T-helper 2 cell treated with Interferon-gamma antibody and Interleukin-4, amounts not matched to agents 5 μg/mL and 100 μg/mL, for 36 hours (primary cell): ENCODE measurements around the gene SNAI1.
"Not testable (repeated sequence)": the region's sequence is repeated elsewhere in the genome, so short reads cannot be mapped to it uniquely, and the experiment has no call there.

Source experiments
- DNase-seq: peaks from one replicate; pipeline ENCODE4 v3.0.0; 2021; ENCODE audit warnings: low spot score
- H3K27ac Mint-ChIP-seq: one replicate; pipeline ENCODE4 v1.8.0; 2021; ENCODE audit warnings: mild to moderate bottlenecking, mixed read lengths
- H3K27me3 Mint-ChIP-seq: one replicate; pipeline ENCODE4 v1.8.0; 2021; ENCODE audit warnings: low read depth, mixed read lengths
- H3K36me3 Mint-ChIP-seq: one replicate; pipeline ENCODE4 v1.8.0; 2021; ENCODE audit warnings: low read depth, mixed read lengths
- H3K4me1 Mint-ChIP-seq: one replicate; pipeline ENCODE4 v1.8.0; 2021; ENCODE audit warnings: low read depth, mixed read lengths
- H3K4me3 Mint-ChIP-seq: one replicate; pipeline ENCODE4 v1.8.0; 2022; ENCODE audit warnings: mild to moderate bottlenecking, moderate library complexity, mixed read lengths
- H3K9me3 Mint-ChIP-seq: one replicate; pipeline ENCODE4 v1.8.0; 2021; ENCODE audit warnings: mixed read lengths

SNAI1 gene

DNA sequence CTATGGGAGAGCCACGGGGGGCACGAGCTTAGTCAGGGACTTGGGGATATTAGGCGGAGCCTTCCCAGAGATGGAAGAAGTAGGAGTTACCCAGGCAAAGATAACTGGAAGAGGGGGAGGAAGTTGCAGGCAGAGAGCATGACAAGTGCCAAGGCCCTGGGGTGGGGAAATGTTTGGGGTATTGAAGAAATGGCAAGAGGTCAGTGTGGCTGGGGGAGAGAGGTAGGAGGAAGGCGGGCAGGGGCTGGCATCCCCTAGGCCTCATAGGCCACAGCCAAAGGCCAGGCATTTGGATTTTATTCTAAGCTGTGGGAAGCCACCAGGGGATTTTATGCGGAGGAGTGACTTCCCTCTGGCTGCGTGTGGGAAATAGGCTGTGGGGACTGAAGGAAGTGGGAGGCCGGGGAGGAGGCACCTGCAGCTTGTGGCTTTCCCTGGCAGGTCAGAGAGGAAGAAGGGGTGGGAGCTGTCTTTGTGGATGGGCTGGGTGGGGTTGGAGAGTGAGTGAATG is 22.7 kb downstream of the SNAI1 start:
- DNase-seq: no peak

DNA sequence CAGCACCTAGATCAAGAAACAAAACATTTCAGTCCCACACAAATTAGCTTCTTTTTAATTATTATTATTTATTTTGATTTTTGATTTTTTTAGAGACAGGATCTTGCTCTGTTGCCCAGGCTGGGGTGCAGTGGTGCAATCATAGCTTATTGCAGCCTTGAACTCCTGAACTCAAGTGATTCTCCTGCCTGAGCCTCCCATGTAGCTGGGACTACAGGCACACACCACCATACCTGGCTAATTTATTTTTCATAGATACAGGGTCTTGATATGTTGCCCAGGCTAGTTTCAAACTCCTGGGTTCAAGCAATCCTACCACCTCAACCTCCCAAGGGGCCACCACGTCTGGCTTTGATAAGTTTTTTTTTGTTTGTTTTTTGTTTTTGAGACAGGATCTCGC is 24.6 kb downstream of the SNAI1 start:
- H3K4me3 Mint-ChIP-seq: no peak overlapping the region
- H3K27ac Mint-ChIP-seq: peak overlapping the region; percentile 12
- H3K27me3 Mint-ChIP-seq: peaks cover 3% of the 10 kb centered on the region
- H3K4me1 Mint-ChIP-seq: peaks cover 19% of the 10 kb centered on the region
- no peaks in the 10 kb centered on the region for H3K9me3 Mint-ChIP-seq
- no peaks in the 10 kb centered on the region for H3K36me3 Mint-ChIP-seq
- no peak for DNase-seq

More for the DNA sequence above, 22.7 kb downstream of the SNAI1 start:
- Mint-ChIP-seq H3K4me1 (peaks cover 17% of the 10 kb centered on the region), H3K27me3 (peaks cover 3% of the 10 kb centered on the region), H3K27ac (no peak overlapping the region), H3K36me3 (no peaks in the 10 kb centered on the region), H3K4me3 (no peak overlapping the region), H3K9me3 (no peaks in the 10 kb centered on the region)

DNA sequence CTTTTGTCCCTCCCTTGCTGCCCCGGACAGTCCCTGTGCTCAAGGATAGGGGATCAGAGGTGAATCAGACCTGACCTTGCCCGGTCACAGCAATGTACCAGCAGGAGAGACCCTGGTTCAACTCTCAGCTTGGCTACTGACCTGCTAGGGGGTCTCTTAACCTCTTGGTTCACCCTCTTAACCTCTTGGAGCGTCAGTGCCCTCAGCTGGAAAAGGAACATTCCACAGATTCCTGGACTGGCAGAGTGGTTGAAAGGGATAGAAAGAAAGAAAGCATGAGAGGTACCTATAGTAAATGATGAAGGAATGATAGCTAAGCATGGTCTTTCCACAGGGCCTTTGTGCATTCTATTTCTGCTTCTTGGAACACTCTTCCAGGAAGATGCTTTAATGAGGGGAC is 25.2 kb downstream of the SNAI1 start:
- Mint-ChIP-seq H3K36me3 (no peaks in the 10 kb centered on the region), H3K27ac (no peak overlapping the region), H3K4me1 (peaks cover 22% of the 10 kb centered on the region), H3K27me3 (peaks cover 3% of the 10 kb centered on the region), H3K4me3 (no peak overlapping the region), H3K9me3 (no peaks in the 10 kb centered on the region)
- DNase-seq: no peak

DNA sequence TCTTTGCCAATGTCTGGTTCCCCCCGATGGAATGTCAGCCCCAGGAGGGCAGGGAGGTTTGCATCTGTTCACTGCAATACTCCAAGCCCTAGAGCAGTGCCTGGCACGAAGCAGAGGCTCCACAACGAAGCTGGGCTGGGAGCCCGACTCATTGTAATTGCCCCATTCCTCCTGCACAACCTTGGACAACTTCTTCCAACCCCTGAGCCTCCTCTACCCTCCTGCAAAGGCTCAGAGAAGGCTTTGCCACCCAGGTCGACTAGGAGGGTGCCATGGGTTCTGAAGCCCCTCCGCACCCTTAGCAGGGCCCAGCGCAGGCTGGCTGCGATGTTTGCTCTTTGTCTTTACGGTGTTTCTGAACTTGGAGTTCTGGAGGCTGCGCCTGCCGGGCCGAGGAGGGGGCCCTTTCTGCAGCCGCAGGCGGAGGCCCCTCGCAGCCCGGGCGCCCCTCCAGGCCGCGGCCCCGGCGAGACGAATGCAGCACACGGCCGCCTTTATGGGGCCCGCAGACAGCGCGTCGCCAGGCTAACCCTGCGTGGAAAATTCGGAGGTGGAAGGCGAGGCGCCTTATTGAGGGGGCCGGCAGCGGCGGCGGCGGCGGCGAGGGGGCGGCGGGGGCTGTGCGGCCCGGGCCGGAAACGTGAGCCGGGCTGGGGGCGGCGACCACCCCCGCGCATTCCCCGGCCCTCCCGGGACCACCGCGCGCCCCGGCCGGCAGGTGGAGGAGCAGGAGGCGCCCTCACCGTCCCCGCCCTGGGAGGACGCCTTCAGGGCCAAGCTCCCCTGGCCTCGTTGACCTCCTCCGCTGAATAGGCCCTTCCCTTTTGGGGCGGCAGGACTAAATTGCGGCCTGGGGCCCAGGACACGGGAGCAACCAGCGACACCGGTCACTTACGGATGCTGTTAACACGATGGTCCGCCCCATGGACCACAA is 27.0 kb downstream of the SNAI1 start:
- no peak for DNase-seq
- no peak overlapping the region for H3K27ac Mint-ChIP-seq
- H3K4me3 Mint-ChIP-seq: no peak overlapping the region
- H3K4me1 Mint-ChIP-seq: peaks cover 15% of the 10 kb centered on the region
- H3K36me3 Mint-ChIP-seq: no peaks in the 10 kb centered on the region
- no peaks in the 10 kb centered on the region for H3K9me3 Mint-ChIP-seq
- H3K27me3 Mint-ChIP-seq: peaks cover 3% of the 10 kb centered on the region

DNA sequence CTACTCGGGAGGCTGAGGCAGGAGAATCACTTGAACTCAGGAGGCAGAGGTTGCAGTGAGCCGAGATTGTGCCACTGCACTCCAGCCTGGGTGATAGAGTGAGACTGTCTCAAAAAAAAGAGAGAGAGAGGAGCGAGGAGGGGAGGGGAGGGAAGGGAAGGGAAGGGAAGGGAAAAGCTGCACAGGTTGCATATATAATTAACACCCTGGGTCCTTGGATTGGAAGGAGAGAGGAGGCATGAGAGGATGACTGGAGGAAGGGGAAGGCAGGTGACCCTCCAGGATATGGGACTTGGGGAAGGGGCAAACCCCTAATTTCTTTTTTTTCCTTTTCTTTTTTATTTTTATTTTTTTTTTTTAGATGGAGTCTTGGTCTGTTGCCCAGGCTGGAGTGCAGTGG is 28.8 kb downstream of the SNAI1 start:
- H3K9me3 Mint-ChIP-seq, H3K36me3 Mint-ChIP-seq, DNase-seq, H3K27ac Mint-ChIP-seq, H3K27me3 Mint-ChIP-seq, H3K4me1 Mint-ChIP-seq, H3K4me3 Mint-ChIP-seq: not testable (repeated sequence)

DNA sequence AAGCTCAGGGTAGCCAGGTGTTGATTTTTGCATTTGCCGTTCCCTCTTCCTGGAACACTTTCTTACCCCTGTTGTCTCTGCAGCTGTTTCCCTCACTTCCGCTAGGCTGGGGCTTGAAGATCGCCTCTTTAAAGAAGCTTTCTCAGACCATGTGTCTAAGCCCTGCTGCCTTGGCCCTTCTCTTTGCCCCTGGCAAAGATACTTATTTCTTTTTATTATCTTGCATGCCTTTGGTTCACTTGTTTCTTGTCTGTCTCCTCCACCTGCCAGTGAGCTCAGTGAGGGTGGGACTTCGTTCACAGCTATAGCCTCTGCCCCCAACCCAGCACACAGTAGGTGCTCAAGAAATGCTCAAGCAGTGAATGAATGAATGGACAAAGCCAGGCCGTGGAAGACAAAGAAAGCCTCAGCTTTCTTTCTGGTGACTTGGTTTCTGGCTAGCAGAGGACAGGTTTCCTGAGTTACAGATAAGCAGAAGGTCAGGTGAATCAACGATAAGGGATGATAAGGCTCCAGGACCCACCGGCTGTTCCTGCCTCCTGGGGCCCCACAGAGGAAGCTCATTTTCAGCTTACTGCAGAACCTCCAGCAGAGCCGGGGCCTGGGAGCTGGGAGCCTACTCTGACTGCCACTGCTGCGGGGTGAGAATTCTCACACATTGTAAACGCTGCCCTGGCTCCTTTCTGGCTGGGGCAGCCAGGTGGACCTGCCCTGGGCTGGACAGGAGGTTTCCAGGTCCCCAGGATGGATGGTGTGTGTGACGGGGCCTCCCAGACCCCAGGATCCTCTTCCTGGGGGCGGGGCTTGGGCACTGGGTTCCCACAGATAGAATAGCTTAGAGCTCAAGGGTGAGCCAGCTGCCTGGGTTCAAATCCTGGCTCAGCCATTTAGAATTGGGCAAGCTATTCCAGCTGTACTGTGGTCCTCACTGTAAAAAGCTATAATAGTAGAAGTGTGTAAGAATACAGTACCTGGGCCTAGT is 29.8 kb downstream of the SNAI1 start:
- Mint-ChIP-seq H3K4me1 (peaks cover 5% of the 10 kb centered on the region), H3K27me3 (peaks cover 3% of the 10 kb centered on the region), H3K4me3 (no peak overlapping the region), H3K36me3 (no peaks in the 10 kb centered on the region), H3K27ac (no peak overlapping the region), H3K9me3 (no peaks in the 10 kb centered on the region)
- DNase-seq: no peak

DNA sequence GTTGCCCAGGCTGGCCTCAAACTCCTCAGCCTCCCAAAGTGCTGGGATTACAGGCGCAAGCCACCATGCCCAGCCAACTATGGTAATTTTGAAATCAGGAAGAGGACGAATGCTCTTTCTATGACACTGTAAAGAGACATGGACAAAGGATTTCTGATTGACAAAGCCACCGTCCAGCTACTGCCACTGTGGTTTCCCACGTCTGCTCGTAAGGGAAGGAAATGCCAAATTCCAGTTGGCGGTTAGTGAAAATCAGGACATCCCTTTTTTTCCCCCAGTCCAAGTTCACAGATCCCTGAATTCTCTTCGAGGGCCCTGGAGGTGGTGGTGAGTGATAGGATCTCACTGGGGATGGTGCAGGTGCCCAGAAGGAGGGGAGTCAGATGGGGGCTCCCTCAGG is 31.2 kb downstream of the SNAI1 start:
- Mint-ChIP-seq H3K27ac (no peak overlapping the region), H3K4me1 (peaks cover 5% of the 10 kb centered on the region), H3K36me3 (no peaks in the 10 kb centered on the region), H3K27me3 (peaks cover 3% of the 10 kb centered on the region), H3K4me3 (no peak overlapping the region), H3K9me3 (no peaks in the 10 kb centered on the region)
- DNase-seq: no peak

DNA sequence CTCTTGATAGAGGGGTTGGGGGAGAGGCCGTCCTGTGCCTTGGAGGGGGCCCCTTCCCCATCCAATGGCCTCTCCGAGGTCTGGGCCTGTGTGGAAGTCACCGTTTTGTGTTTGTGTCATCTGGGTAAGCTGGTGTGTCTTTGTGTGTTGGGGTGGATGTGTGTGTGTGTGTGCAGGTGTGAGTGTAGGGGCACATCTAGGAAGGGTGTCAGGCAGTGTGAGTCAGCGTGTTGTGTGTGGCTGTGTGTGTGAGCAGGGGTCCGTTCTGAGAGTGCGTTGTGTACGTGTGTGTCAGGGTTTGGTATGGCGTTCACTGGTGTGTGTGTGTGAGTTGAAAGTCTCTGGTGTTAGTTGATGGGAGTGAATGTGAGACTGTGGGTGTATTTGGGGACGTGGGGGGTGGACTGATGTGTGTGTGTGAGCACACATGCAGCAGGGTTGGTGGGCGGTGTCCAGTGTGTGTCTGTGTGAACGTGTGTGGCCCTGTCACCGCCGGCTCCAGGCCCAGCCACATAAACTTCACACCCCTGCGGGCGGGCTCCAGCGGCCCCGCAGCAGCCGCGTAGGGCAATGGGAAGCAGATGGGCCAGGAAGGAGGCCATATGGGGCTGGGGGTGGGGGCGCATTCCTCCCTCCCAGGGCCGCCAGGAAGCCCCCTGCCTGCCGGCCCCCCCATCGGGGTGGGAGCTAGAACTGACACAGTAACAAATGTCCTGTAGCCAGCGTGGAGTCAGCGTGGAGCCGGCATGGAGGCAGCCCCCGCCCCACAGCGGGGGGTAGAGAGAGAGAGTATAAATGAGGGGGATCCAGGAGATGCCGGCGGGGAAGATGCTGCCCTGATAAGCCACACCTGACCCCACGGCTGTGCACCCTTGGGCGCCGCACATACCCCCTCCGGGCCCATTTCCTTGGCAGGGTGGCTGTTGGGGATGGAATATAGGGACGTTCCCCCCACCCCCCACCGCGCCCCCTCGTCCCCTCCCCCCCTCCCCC is 32.1 kb downstream of the SNAI1 start:
- DNase-seq: no peak
- Mint-ChIP-seq H3K4me3 (no peak overlapping the region), H3K4me1 (peaks cover 5% of the 10 kb centered on the region), H3K9me3 (no peaks in the 10 kb centered on the region), H3K27ac (no peak overlapping the region), H3K36me3 (no peaks in the 10 kb centered on the region), H3K27me3 (no peaks in the 10 kb centered on the region)

DNA sequence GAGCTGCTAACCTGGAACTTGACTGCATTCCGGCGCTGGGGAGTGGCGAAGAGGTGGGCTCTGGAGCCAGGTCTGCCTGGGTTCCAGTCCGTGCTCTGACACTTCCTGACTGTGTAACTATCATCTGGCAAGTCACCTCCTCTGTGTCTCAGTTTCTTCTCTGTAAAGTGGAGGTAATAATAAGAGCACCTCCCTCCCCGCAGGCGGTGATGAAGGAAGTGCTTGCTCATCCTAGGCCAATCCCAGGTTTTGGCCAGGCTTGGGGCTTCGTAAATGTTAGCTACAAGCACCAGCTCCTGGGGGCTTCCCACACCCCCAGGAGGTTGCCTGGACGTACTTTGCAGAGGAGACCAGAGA is 32.8 kb downstream of the SNAI1 start:
- Mint-ChIP-seq H3K27me3 (no peaks in the 10 kb centered on the region), H3K9me3 (no peaks in the 10 kb centered on the region), H3K27ac (no peak overlapping the region), H3K36me3 (no peaks in the 10 kb centered on the region), H3K4me1 (peaks cover 10% of the 10 kb centered on the region), H3K4me3 (no peak overlapping the region)
- no peak for DNase-seq

DNA sequence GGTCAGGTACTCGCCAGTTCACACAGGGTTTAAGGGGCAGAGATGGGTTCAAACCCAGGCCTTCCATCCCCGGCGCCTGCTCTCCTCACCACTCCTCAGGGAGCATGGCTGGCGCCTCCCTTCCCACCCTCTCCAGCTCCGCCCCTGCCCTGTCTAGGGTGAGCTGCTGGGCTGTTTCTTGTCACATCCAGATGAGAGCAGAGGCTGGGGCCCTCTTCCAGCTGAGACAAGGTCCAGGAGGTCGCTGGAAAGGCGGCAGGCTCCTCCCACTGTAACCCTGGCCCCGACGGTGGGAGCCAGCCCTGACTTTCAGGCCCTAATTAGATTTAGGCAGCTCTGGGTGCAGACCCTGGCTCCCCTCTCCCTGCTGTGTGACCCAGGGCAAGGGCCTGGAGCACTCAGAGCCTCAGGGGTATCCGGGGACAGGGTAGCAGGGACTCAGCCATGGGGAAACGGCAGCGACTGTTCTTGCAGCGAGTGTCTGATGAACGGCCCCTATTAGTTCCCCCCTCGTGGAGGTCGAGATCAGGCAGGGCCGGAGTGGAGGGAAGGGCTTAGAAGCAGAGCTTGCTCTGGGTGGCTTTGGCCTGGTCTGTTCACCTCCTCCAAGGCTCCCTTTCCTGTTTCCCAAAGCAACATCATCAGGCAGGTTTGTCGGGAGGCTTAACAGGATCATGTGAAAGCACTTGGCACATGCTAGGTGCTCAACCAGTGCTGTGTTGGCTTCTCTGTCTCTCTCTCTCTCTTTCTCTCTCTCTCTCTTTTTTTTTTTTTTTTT is 33.4 kb downstream of the SNAI1 start:
- Mint-ChIP-seq H3K4me3 (no peak overlapping the region), H3K36me3 (no peaks in the 10 kb centered on the region), H3K27ac (no peak overlapping the region), H3K27me3 (no peaks in the 10 kb centered on the region), H3K4me1 (peaks cover 10% of the 10 kb centered on the region), H3K9me3 (no peaks in the 10 kb centered on the region)
- no peak for DNase-seq

DNA sequence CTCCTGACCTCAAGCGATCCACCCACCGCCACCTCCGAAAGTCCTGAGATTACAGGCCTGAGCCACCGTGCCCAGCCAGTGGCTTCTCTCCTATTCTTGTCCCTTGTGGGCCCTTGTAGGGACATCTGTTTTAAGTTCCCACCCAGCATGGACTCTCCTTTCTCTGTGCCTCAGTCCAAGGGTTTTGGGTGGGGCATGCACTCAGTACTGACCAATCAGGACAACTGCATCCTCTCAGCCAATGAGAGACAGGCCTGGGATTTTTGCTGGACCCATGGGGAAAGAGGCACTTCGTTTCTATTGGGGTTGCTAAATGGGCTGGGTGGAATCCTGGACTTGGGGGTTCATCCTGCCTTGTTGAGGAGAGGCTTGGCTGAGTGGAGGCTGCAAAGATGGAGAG is 34.4 kb downstream of the SNAI1 start:
- Mint-ChIP-seq H3K27ac (no peak overlapping the region), H3K27me3 (no peaks in the 10 kb centered on the region), H3K4me3 (no peak overlapping the region), H3K4me1 (peaks cover 10% of the 10 kb centered on the region), H3K9me3 (no peaks in the 10 kb centered on the region), H3K36me3 (no peaks in the 10 kb centered on the region)
- no peak for DNase-seq

DNA sequence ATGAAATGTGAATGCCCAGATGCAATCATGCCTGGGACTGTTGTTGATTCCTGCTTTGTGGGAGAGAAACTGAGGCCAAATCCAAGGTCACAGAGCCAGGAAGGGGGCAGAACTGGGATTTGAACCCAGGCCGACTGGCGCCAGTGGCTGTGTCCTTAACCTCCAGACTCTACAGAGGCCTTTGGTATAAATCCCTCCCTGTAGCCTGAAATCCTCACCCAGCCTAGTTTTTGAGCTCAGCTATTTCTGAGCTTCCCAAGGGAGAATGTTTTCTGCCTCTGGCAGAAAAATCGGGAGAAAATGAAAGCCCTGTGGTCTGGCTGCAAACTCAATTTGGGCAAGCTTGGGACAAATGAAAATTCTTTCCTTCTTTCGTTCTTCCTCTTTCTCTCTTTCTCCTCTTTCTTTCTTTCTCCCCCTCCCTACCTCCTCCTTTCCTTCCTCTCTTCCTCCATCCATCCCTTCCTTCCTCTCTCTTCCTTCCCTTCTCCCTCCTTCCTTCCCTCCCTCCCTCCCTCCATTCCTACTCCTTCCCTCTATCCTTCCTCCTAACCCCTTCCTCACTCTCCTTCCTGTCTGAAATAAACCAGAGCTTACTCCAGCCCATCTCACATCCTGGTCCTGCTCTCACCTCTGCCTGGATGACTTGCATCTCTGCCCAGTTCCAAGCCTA is 34.9 kb downstream of the SNAI1 start:
- H3K4me3 Mint-ChIP-seq: no peak overlapping the region
- H3K9me3 Mint-ChIP-seq: no peaks in the 10 kb centered on the region
- peaks cover 4% of the 10 kb centered on the region for H3K4me1 Mint-ChIP-seq
- no peaks in the 10 kb centered on the region for H3K36me3 Mint-ChIP-seq
- no peaks in the 10 kb centered on the region for H3K27me3 Mint-ChIP-seq
- DNase-seq: no peak
- peak overlapping the region; percentile 68 for H3K27ac Mint-ChIP-seq
